HepG2 (cell line): Measurements from ENCODE around the gene OVOL3. TPM values are rescaled to one million over a fixed set of nuclear protein-coding genes. Genes with fewer than 3 reads are reported as not detected.

Experiments
- ARID2 ChIP-seq: sonication (generic); formaldehyde crosslinking; IDR thresholded peaks from 2 replicates; pipeline ENCODE4 v1.8.1; 2022; ENCODE audit warnings: mild to moderate bottlenecking, missing genetic modification reagents, borderline replicate concordance
- CREBL2 ChIP-seq: sonication (generic); formaldehyde crosslinking; IDR thresholded peaks from 2 replicates; pipeline ENCODE4 v1.8.1; 2023; ENCODE audit warnings: missing genetic modification reagents, mild to moderate bottlenecking, borderline replicate concordance
- GPBP1L1 ChIP-seq: sonication (generic); formaldehyde crosslinking; IDR thresholded peaks from 2 replicates; pipeline ENCODE4 v1.5.0; 2020; ENCODE audit warnings: mild to moderate bottlenecking, missing genetic modification reagents
- HMG20A ChIP-seq: IDR thresholded peaks from 2 replicates; pipeline ENCODE4 v1.6.1; 2016; ENCODE audit warnings: borderline replicate concordance
- HNF1A ChIP-seq, 2 experiments: sonication (generic) in 1 of 2; formaldehyde crosslinking in 1 of 2; IDR thresholded peaks; 2 replicates each; pipeline versions ENCODE4 v1.4.0 to v1.6.1; 2016 to 2020; ENCODE audit warnings: borderline replicate concordance in 1 of 2, low read depth in 1 of 2, mild to moderate bottlenecking in 1 of 2, missing genetic modification reagents in 1 of 2
- JDP2 ChIP-seq: sonication (generic); formaldehyde crosslinking; IDR thresholded peaks from 2 replicates; pipeline ENCODE4 v1.8.1; 2022; ENCODE audit warnings: missing genetic modification reagents, borderline replicate concordance
- NCOA5 ChIP-seq: sonication (generic); formaldehyde crosslinking; IDR thresholded peaks from 2 replicates; pipeline ENCODE4 v1.4.0; 2020; ENCODE audit warnings: missing genetic modification reagents
- POLR2G ChIP-seq: fragments of 200-400 bp; formaldehyde crosslinking; IDR thresholded peaks from 2 replicates; pipeline ENCODE4 v1.6.1; 2018; ENCODE audit warnings: mild to moderate bottlenecking, low read depth, low read length, moderate library complexity
- RFX3 ChIP-seq: IDR thresholded peaks from 2 replicates; pipeline ENCODE4 v1.6.1; 2016; ENCODE audit warnings: missing biosample characterization, missing genetic modification reagents
- SALL2 ChIP-seq: sonication (generic); formaldehyde crosslinking; IDR thresholded peaks from 2 replicates; pipeline ENCODE4 v1.8.1; 2023; ENCODE audit warnings: mild to moderate bottlenecking, missing genetic modification reagents, inconsistent platforms
- SIX4 ChIP-seq: sonication (generic); formaldehyde crosslinking; IDR thresholded peaks from 2 replicates; pipeline ENCODE4 v1.4.0; 2020; ENCODE audit warnings: missing genetic modification reagents
- SMAD1 ChIP-seq: sonication (generic); formaldehyde crosslinking; IDR thresholded peaks from 2 replicates; pipeline ENCODE4 v1.4.0; 2020; ENCODE audit warnings: missing genetic modification reagents, low read depth, mild to moderate bottlenecking, borderline replicate concordance
- SMYD3 ChIP-seq: sonication (generic); formaldehyde crosslinking; IDR thresholded peaks from 2 replicates; pipeline ENCODE4 v1.8.1; 2023; ENCODE audit warnings: mild to moderate bottlenecking, missing genetic modification reagents
- TARDBP ChIP-seq: sonication (generic); formaldehyde crosslinking; IDR thresholded peaks from 2 replicates; pipeline ENCODE4 v1.8.0; 2022; ENCODE audit warnings: mild to moderate bottlenecking, missing genetic modification reagents
- ZBTB34 ChIP-seq: sonication (generic); formaldehyde crosslinking; IDR thresholded peaks from 2 replicates; pipeline ENCODE4 v1.8.0; 2022; ENCODE audit warnings: mild to moderate bottlenecking, missing genetic modification reagents
- ZBTB38 ChIP-seq: sonication (generic); formaldehyde crosslinking; IDR thresholded peaks from 2 replicates; pipeline ENCODE4 v1.5.1; 2020; ENCODE audit warnings: mild to moderate bottlenecking, missing genetic modification reagents
- ZMYM3 ChIP-seq: sonication (generic); formaldehyde crosslinking; IDR thresholded peaks from 2 replicates; pipeline ENCODE4 v1.5.1; 2020; ENCODE audit warnings: mild to moderate bottlenecking, missing genetic modification reagents
- ZNF460 ChIP-seq: sonication (generic); formaldehyde crosslinking; IDR thresholded peaks from 2 replicates; pipeline ENCODE4 v1.5.1; 2020; ENCODE audit warnings: missing genetic modification reagents, mild to moderate bottlenecking, borderline replicate concordance
- ZNF549 ChIP-seq: sonication (generic); formaldehyde crosslinking; IDR thresholded peaks from 2 replicates; pipeline ENCODE4 v1.5.0; 2020; ENCODE audit warnings: missing genetic modification reagents
- ZNF558 ChIP-seq: sonication (generic); formaldehyde crosslinking; IDR thresholded peaks from 2 replicates; pipeline ENCODE4 v1.9.0; 2022; ENCODE audit warnings: mild to moderate bottlenecking, missing genetic modification reagents, borderline replicate concordance
- ZNF670 ChIP-seq: sonication (generic); formaldehyde crosslinking; IDR thresholded peaks from 2 replicates; pipeline ENCODE4 v1.8.0; 2022; ENCODE audit warnings: mild to moderate bottlenecking, missing genetic modification reagents, borderline replicate concordance
- ZNF720 ChIP-seq: sonication (generic); formaldehyde crosslinking; IDR thresholded peaks from 2 replicates; pipeline ENCODE4 v1.4.0; 2020; ENCODE audit warnings: missing genetic modification reagents
- ZSCAN25 ChIP-seq: sonication (generic); formaldehyde crosslinking; IDR thresholded peaks from 2 replicates; pipeline ENCODE4 v1.8.0; 2022; ENCODE audit warnings: mild to moderate bottlenecking, missing genetic modification reagents
- polyA plus RNA-seq, 8 experiments: library from polyadenylated mRNA; depleted of rRNA in 3 of 8; stranded (reverse) in 7 of 8; unstranded in 1 of 8; fragments of >200 nt; fragmentation: Illumina TruSeq in 4 of 8; extraction: Trizol in 4 of 8; gene quantifications; 2 replicates each; pipeline versions ENCODE4 v1.2.1 to v1.2.3, GENCODE V29; 2011 to 2016; ENCODE audit warnings: low read depth in 4 of 8, missing spikeins in 1 of 8, mixed read lengths in 1 of 8; ENCODE audit not compliant: insufficient read depth in 1 of 8
- total RNA-seq, 5 experiments: library from RNA; depleted of rRNA; stranded (reverse); fragments of >200 nt; fragmentation: Illumina TruSeq; extraction: Trizol; gene quantifications; 2 replicates each; pipeline ENCODE4 v1.2.3, GENCODE V29; 2016; ENCODE audit warnings: low read depth in 1 of 5

Gene OVOL3
- total and polyA plus RNA-seq, 2 of the 13 experiments (the other 11 are each of a cell fraction or from before 2014, with no cell fraction given), result not detected

GRCh38 chr19:36114721-36115452 is 3.9 kb downstream of the OVOL3 start, which contains the start of gene POLR2I (continued):
- TF ChIP-seq ARID2, result no peak
- TF ChIP-seq ZBTB34 (CRISPR knock-in tag), result peak; percentile 52; the same call in 1 of the 2 replicates
- no peak for TF ChIP-seq SMAD1 (CRISPR knock-in tag)
- no peak for TF ChIP-seq ZNF460 (CRISPR knock-in tag)
- peak; percentile 86; the same call in 1 of the 2 replicates for TF ChIP-seq SALL2 (CRISPR knock-in tag)
- peak; percentile 60; the same call in 1 of the 2 replicates for TF ChIP-seq CREBL2 (CRISPR knock-in tag)
- no peak for TF ChIP-seq ZMYM3 (CRISPR knock-in tag)
- TF ChIP-seq POLR2G, result peak; percentile 88
- peak; percentile 67; the same call in 1 of the 2 replicates for TF ChIP-seq TARDBP (CRISPR knock-in tag)
- TF ChIP-seq ZNF720 (CRISPR knock-in tag), result no peak
- no peak for TF ChIP-seq HMG20A (CRISPR knock-in tag)
- TF ChIP-seq ZNF549 (CRISPR knock-in tag), result no peak
- peak; percentile 91 for TF ChIP-seq SMYD3
- TF ChIP-seq NCOA5 (CRISPR knock-in tag), result no peak
- no peak; the same call in 1 of the 2 replicates for TF ChIP-seq ZNF670 (CRISPR knock-in tag)
- no peak for TF ChIP-seq GPBP1L1 (CRISPR knock-in tag)
- no peak; the same call in 1 of the 2 replicates for TF ChIP-seq ZBTB38 (CRISPR knock-in tag)
- TF ChIP-seq ZSCAN25 (CRISPR knock-in tag), result peak; percentile 15; the same call in 1 of the 2 replicates
- no peak for TF ChIP-seq JDP2
- peak; percentile 73 for TF ChIP-seq RFX3 (CRISPR knock-in tag)
- no peak; the same call in 1 of the 2 replicates for TF ChIP-seq ZNF558 (CRISPR knock-in tag)
- TF ChIP-seq SIX4 (CRISPR knock-in tag), result no peak
- TF ChIP-seq HNF1A (IDR thresholded peaks at IDR 0.05; ENCODE audit: low read depth), result no peak
- peak; percentile 58; the same call in 1 of the 2 replicates for TF ChIP-seq HNF1A (CRISPR knock-in tag; IDR thresholded peaks at IDR 0.05; ENCODE audit: borderline replicate concordance)
